Fibroblast of pulmonary artery (primary cell): ENCODE measurements around the gene ATP9B.

Experiments
- DNase-seq: peaks from one replicate; pipeline ENCODE4 v3.0.0-alpha.2; 2010; ENCODE audit warnings: low read depth
- H3K4me3 ChIP-seq: replicated peaks from 2 replicates; pipeline ENCODE4 v1.5.1; 2011; ENCODE audit warnings: low read depth, mild to moderate bottlenecking, control low read depth, low read length, moderate library complexity
- CTCF ChIP-seq: IDR thresholded peaks from 2 replicates; pipeline ENCODE4 v1.5.1; 2011; ENCODE audit warnings: mild to moderate bottlenecking, control low read depth, low read length, inconsistent platforms; ENCODE audit errors: missing control alignments

ATP9B gene

GRCh38 chr18:79062806-79063205, 6.4 kb upstream of the ATP9B start:
- no peak overlapping the region for H3K4me3 ChIP-seq
- no peak for DNase-seq
- TF ChIP-seq CTCF = no peak

- H3K4me3 ChIP-seq = no peak overlapping the region
- no peak for DNase-seq
- TF ChIP-seq CTCF = no peak
Measured at GRCh38 chr18:79064228-79064627, 5.0 kb upstream of the ATP9B start.

- no peak for TF ChIP-seq CTCF
- no peak for DNase-seq
- H3K4me3 ChIP-seq = no peak overlapping the region
Measured at GRCh38 chr18:79065802-79066201, 3.4 kb upstream of the ATP9B start.

DNA sequence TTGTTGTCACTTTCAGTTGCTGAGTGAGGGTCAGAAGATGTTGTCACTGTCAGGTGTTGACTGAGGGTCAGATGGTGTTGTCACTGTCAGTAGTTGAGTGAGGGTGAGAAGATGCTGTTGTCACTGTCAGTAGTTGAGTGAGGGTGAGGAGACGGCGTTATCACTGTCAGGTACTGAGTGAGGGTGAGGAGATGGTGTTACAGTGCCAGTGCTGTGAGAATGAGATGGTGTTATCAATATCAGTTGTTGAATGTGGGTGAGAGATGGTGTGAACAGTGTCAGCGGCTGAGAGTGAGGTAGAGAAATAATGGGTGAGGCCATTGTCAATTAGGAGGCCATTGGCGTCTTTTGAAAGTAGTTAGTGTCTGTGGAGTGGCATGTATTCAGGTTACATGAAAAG, 1.6 kb upstream of the ATP9B start:
- no peak overlapping the region for H3K4me3 ChIP-seq
- DNase-seq = no peak
- TF ChIP-seq CTCF = no peak

DNA sequence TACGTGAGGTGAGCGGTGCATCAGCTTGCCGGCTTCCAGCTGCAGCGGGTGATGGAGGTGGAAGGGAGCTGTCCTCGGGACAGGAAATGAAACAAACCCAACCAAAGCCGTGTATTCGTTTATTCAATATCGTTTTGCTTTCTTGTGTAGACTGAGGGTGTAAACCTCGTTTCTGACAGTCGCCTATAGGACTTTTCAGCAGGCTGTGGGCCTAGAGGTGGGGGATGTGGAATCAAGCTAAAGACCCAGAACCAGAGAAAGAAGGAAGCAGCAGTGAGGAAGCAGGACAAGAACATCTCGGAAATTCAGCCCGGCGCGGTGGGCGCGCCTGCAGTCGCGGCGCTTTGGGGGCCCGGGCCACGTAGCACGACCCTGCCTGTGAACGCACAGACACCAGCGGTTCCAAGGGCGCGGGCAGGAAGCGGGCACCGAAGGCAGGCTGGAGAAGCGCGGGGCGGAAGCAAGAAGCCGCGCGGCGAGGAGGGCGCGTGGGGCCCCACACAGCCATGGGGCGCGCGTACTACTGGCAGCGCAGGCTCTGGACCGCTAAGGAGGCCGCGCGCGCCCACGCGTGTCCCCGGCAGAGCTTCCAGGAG, 755 bp upstream of the ATP9B start:
- no peak for TF ChIP-seq CTCF
- peak; percentile 15 for DNase-seq
- peak overlapping the region; percentile 61 for H3K4me3 ChIP-seq

GRCh38 chr18:79069717-79070151, 540 bp downstream of the ATP9B start:
- peak; percentile 19 for DNase-seq
- TF ChIP-seq CTCF = no peak
- H3K4me3 ChIP-seq = peak overlapping the region; percentile 61

GRCh38 chr18:79070486-79070885, 1.3 kb downstream of the ATP9B start:
- no peak for TF ChIP-seq CTCF
- DNase-seq = no peak
- peak overlapping the region; percentile 61 for H3K4me3 ChIP-seq
